Measurements from ENCODE around the gene SUFU. TPM values are rescaled to one million over a fixed set of nuclear protein-coding genes. Genes with fewer than 3 reads are reported as not detected.

Gene SUFU
- total and polyA plus RNA-seq, 2 donors (not counting 1 experiment from before 2014, with no cell fraction given) = 4.8 to 13.3 TPM

GRCh38 chr10:102473445-102474331 is 30.1 kb upstream of the SUFU start:
- H3K4me1 Mint-ChIP-seq = no peaks in the 10 kb centered on the region
- TF ChIP-seq EZH2 (IDR thresholded peaks at IDR 0.05; ENCODE audit: borderline replicate concordance, insufficient read depth, low read depth, low read length, poor library complexity, severe bottlenecking) (no peak), CTCF (IDR thresholded peaks at IDR 0.05) (no peak)
- H3K27ac ChIP-seq (ENCODE audit: low read length in 2 of 2) = no peak overlapping the region
- H3K4me3 Mint-ChIP-seq = no peak overlapping the region
- H3K9ac ChIP-seq (ENCODE audit: low read length) = no peak overlapping the region
- intact Hi-C loops (cut with micrococcal nuclease) = no loop called here
- no peak overlapping the region for H3K4me3 ChIP-seq (ENCODE audit: control extremely low read depth in 1 of 5, extremely low read depth in 1 of 5, insufficient read depth in 1 of 5, low read depth in 2 of 5, low read length in 4 of 5)
- no peaks in the 10 kb centered on the region for H3K27me3 Mint-ChIP-seq
- no peak overlapping the region for H3K27ac Mint-ChIP-seq
- H3K4me1 ChIP-seq (ENCODE audit: control insufficient read depth in 2 of 2, insufficient read depth in 2 of 2, low read length in 2 of 2) = peaks cover 0 to 1% of the 10 kb centered on the region in 2 donors
- H3K79me2 ChIP-seq (ENCODE audit: control insufficient read depth, insufficient read depth, low read length) = no peaks in the 10 kb centered on the region
- no peak overlapping the region for H3K4me2 ChIP-seq (replicated peaks; ENCODE audit: low read depth, low read length, poor library complexity, severe bottlenecking)
- no peaks in the 10 kb centered on the region for H3K9me3 Mint-ChIP-seq (ENCODE audit: insufficient read depth)
- H4K20me1 ChIP-seq (ENCODE audit: control insufficient read depth, insufficient read depth, low read length, poor library complexity, severe bottlenecking) = no peaks in the 10 kb centered on the region
- ChIA-PET CTCF (interaction anchor here (0.5 to 1.4 kb wide), 2 partner anchors 12 to 368 kb away, joined by 3 read pairs; no protein-coding TSS in a partner anchor), POLR2A (no interaction called here)
- no peaks in the 10 kb centered on the region for H3K27me3 ChIP-seq (replicated peaks in 1 of 4; ENCODE audit: control extremely low read depth in 1 of 4, control insufficient read depth in 3 of 4, insufficient read depth in 4 of 4, low read length in 3 of 4)
- ATAC-seq (ENCODE audit: low read depth) (no peak), DNase-seq (no peak)
- no peak overlapping the region for H2AFZ ChIP-seq (ENCODE audit: insufficient read depth, low read depth, low read length, poor library complexity, severe bottlenecking)
- no peaks in the 10 kb centered on the region for H3K36me3 ChIP-seq (replicated peaks in 1 of 2; ENCODE audit: control extremely low read depth in 1 of 2, control insufficient read depth in 1 of 2, extremely low read depth in 1 of 2, insufficient read depth in 2 of 2, low read length in 1 of 2)
- H3K9me3 ChIP-seq (ENCODE audit: control extremely low read depth in 1 of 3, control insufficient read depth in 2 of 3, insufficient read depth in 1 of 3, low read length in 2 of 3) = no peaks in the 10 kb centered on the region
- 84% methylated on average over 26 of the region's 27 CpGs for WGBS (ENCODE audit: insufficient coverage)

Measured in B cell (primary cell).